ENCODE data around the gene SMC1B.
"Not testable (repeated sequence)": the region's sequence is repeated elsewhere in the genome, so short reads cannot be mapped to it uniquely, and the experiment has no call there.

Gene SMC1B, protein sequence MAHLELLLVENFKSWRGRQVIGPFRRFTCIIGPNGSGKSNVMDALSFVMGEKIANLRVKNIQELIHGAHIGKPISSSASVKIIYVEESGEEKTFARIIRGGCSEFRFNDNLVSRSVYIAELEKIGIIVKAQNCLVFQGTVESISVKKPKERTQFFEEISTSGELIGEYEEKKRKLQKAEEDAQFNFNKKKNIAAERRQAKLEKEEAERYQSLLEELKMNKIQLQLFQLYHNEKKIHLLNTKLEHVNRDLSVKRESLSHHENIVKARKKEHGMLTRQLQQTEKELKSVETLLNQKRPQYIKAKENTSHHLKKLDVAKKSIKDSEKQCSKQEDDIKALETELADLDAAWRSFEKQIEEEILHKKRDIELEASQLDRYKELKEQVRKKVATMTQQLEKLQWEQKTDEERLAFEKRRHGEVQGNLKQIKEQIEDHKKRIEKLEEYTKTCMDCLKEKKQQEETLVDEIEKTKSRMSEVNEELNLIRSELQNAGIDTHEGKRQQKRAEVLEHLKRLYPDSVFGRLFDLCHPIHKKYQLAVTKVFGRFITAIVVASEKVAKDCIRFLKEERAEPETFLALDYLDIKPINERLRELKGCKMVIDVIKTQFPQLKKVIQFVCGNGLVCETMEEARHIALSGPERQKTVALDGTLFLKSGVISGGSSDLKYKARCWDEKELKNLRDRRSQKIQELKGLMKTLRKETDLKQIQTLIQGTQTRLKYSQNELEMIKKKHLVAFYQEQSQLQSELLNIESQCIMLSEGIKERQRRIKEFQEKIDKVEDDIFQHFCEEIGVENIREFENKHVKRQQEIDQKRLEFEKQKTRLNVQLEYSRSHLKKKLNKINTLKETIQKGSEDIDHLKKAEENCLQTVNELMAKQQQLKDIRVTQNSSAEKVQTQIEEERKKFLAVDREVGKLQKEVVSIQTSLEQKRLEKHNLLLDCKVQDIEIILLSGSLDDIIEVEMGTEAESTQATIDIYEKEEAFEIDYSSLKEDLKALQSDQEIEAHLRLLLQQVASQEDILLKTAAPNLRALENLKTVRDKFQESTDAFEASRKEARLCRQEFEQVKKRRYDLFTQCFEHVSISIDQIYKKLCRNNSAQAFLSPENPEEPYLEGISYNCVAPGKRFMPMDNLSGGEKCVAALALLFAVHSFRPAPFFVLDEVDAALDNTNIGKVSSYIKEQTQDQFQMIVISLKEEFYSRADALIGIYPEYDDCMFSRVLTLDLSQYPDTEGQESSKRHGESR

DNA sequence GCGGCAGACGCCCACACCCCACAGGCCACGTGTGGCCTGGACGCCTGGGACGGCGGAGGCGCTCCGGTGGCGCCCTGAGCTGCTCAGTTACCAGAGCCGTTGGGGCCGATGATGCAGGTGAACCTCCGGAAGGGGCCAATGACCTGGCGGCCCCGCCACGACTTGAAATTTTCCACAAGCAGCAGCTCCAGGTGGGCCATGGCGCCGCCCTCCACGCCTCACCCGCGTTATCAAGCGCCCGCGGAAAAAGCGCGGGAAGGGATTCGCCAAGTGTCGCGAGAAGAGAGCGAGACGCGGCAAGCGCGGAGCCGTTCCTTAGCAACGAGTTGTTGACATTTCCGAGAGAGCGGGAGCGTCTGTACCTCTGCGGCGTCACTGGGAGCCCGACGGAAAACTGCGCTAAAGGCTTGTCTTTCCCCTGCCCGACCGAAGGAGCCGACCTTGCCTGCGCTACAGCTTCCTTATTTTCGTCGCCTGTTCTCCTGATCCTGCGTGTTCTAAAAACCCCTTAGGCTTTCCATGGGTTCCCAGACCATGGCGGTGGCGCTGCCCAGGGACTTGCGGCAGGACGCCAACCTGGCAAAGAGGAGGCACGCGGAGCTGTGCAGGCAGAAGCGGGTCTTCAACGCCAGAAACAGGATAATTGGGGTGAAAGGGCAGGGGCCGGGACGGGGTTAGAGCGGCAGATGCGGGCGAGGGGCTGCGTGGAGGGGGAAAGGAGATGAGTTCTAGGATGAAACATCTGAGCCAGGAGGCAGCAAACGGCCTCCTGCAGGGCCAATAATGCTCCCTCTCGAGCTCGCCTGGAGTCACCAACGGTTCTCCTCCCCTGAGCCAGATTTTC lies at the start of gene SMC1B, which contains the start of gene RIBC2:
Gene SMC1B (minus strand): TSS at position 232 of the 844 bp plus-strand sequence. CDS start 32 bp downstream, at position 200.
Gene RIBC2 (plus strand): TSS at position 326 of the 844 bp plus-strand sequence. CDS start 194 bp downstream, at position 520.
- DNase-seq (ENCODE audit: insufficient read length, low spot score) (peak; percentile 93), FAIRE-seq (peak; percentile 80)

DNA sequence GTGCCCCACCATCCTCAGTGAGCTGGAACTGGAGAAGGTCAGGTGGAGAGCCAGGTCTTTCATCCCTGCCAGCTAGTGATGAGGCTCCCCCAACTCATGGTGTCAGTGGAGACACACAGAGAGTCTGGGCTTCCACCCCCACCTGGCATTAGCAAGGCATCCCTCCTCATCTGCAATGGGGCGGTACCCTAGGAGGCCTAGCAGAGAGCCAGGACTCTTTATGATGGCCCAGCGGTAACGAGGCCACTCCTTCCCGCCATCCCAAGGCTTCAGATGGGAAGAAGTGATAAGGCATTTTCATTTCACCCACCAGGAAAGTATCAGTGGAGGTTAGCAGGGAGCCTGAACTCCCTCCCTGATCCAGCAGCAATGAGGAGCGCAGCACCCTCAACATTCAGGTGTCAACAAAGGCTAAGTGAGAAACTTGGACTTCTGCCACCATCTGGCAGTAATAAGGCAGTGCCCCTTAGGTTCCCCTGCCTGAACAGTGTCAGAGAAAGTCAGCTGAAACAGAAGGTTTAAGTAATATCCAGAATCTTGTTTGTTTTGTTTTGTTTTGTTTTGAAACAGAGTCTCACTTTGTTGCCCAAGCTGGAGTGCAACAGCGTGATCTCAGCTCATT lies 48.7 kb upstream of the SMC1B start:
- FAIRE-seq (peak; percentile 40), DNase-seq (ENCODE audit: insufficient read length, low spot score) (no peak)

DNA sequence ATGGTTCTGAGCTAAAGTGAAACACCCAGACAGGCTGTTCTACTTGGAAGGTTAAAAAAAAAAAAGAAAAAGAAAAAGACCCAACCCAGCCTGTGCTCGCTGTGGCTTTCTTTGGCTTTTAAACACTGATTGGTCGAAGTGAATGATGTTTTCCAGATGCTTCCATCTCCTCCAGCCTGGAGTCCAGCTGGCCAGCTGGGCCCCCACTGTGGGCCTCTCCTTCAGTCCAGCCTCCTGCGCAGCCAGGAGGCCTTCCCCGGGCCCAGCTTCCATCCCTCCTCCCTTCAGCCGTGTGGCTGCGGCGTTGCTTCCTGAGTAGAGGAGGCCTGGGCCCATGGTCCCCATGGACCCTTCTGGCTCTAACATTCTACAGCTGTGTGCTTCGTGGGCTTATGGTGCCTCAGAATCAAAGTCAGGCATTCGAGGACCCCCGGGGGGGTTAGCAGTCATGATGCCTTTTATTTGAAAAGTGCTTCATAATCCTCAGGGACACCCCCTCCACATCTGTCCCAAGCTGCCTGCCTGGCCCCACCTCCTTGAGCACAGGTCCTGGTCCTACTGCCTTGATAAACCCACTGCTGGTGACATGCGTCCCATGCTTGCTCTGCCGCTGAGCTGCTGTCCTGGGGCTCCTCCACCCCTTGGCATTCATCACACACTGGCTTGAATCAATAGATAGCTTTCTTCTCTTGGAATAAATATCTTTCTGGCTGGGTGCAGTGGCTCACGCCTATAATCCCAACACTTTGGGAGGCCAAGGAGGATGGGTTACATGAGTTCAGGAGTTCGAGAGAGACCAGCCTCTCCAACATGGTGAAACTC lies 47.1 kb upstream of the SMC1B start:
- FAIRE-seq, result no peak
- no peak for DNase-seq (ENCODE audit: insufficient read length, low spot score)

DNA sequence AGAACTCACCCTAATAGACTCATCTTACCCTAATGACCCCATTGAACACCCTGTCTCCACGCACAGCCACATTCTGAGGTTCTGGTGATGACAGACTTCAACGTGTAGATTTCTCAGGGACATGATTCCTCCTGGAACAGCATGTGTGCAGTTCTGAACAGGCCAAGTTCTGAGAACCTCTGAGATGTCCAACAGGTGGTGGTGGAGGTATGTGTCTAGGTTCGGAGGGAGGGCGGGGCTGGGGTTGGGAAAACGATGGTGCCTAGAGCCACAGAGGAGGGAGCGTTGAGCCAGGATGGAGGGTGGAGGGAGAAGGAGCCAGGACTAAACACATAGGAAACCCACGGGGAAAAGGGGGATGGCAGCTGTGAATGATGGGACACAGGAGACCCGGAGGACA lies 45.8 kb upstream of the SMC1B start:
- DNase-seq (ENCODE audit: insufficient read length, low spot score) (no peak), FAIRE-seq (no peak)

DNA sequence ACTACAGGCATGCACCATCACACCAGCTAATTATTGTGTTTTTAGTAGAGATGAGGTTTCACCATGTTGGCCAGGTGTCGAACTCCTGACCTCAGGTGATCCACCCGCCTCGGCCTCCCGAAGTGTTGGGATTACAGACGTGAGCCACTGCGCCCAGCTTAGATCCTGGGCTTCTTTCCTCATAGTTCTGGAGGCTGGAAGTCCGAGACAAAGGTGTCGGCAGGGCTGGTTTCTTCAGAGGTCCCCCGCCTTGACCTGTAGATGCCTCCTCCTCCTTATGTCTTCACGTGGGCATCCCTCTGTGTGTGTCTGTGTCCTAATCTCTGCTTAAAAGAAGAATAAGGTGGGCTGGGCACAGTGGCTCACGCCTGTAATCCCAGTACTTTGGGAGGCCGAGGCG lies 45.1 kb upstream of the SMC1B start:
- FAIRE-seq (no peak), DNase-seq (ENCODE audit: insufficient read length, low spot score) (no peak)

DNA sequence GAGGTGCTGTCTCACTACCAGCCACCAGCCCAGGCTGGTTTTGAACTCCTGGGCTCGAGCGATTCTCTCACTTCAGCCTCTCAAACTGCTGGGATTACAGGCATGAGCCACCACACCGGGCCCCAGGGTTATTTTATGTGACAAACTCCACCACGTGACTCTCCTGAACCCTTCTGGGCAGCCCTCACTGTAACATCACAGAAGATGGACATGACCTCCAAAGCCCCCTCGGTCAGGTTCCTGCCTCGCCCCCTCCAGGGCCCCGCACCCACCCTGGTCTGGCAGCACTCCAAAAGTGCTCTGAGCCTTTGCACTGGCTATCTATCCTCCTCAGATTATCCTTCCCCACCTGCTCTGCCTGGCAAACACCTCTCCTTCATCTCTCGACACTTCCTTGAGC lies 43.4 kb upstream of the SMC1B start:
- no peak for FAIRE-seq

DNA sequence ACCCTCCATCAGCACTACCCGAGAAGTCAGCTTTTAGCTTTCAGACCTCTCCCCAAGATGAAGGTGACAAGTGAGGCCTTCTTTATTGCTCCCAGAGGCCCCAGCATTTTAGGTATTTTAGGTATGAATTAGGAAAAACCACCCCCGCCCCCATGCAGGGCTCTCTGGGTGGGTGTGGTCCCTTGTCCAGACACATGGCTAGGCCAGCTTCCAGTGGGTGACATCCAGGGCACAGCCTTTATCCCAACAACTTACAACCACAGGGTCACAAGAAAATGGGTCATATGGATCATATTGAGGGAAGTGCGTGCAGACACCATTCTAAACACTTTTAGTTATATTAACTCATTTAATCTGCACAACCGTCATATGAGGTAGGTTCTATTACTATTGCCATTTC lies 42.2 kb upstream of the SMC1B start:
- no peak for FAIRE-seq
- DNase-seq (ENCODE audit: insufficient read length, low spot score), result no peak

More for the DNA sequence above, 43.4 kb upstream of the SMC1B start:
- DNase-seq (ENCODE audit: insufficient read length, low spot score), result no peak

DNA sequence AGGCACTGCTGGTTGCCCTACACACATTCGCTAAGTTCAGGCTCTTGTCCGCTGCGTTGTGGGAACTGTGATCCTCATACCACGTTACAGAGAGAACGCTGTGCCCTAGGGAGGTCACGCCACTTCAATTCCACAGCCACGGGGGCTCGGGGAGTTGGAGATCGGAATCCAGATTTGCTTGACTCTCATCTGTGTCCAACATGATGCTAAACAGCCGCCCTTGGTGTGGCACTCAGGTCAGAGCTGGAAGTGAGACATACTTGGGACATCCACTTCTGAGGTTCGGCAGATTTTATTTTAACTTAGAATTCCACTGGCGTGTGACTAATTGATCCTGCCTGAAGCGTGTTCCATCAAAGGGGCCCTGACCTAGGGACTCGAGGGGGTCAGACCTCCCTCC lies 41.8 kb upstream of the SMC1B start:
- FAIRE-seq (no peak), DNase-seq (ENCODE audit: insufficient read length, low spot score) (no peak)

DNA sequence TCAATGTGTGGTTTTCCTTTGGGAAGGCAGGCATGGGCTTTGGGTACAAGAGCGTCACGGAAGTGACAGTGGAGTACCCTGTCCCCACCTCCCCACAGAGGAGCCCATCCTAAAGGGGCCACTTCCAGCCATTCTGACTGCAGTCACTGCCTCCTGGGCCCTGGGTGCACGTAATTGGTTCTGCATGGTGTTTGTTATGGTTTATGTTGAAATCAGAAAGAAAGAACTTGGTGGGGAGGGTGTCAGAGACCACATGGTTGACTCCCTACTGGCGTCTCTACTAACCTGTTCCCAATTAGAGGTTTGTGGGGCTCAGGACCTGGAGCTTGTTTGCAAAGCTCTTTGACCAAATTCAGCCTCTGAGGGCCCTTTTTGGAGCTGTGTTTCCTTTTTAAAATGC lies 40.9 kb upstream of the SMC1B start:
- DNase-seq (ENCODE audit: insufficient read length, low spot score) (no peak), FAIRE-seq (no peak)

DNA sequence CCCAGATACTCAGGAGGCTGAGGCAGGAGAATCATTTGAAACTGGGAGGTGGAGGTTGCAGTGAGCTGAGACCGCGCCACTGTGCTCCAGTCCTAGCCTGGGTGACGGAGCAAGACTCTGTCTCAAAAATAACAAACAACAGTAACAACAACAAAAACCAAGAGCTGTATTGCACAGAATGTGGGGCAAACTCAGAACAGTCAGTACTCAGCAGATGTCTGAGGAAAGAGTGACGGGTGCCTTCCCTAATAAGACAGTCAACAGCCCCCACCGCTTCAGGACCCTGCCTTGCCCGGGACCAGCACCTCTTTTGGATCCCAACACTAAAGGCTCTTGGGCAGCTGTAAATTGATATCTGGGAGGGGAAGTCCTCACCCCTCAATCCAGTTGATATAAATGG lies 40.4 kb upstream of the SMC1B start:
- DNase-seq (ENCODE audit: insufficient read length, low spot score) (no peak), FAIRE-seq (no peak)

DNA sequence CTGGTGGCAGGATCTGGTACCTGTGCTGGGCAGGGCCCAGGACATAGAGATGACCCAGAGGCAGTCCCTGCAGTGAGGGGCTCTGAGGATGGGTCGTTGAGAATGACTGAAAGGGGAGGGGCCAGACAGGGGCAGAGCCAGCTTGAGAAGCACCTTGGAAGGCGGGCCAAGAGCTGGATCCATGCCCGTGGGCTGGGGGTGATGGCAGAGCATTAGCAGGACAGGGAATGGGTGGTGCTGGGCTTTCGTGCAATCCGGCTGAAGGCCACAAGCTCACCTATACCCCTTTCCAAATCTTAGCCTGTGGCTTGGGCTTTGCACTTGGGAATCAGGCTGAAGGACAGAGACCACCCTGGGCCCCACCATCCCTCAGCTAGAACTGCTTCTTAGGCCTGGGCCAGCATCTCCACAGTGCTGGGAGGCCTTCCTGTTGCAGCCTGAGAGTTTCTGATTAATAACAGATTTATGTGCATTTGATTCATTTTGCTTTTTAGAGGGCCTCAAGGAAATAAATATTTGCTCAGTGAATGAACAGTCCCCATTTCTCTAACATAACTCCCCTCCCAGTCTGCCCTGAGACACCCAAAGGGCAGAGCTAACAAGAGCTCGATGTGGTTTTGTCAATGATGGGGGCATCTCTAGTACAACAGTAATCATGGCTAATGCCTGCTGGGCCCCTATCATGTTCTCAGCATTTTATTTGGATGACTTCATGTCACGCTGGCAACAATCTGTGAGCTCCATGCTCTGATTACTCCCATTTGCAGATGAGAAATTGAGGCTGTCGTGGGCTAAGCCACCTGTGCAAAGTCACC lies 39.4 kb upstream of the SMC1B start:
- DNase-seq (ENCODE audit: insufficient read length, low spot score) (no peak), FAIRE-seq (no peak)

DNA sequence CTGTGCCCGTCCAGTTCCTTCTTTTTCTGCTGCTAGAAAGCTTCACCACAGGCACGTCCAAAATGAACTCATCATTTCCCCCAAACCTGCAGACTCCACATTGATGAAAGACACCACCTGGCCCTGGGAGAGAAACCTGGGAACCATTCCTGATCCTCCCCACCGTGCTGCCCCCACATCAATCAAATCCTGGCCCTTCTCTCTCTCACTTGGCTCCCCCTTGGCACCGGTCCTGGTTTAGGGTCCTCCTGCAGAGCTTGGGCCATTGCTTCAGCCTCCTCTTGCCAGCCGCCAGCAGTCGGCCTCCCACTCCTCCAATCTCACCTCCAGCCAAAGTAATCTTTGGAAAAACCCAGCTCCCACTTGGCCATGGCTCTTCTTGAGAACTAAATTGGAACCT lies 38.6 kb upstream of the SMC1B start:
- FAIRE-seq, result no peak

DNA sequence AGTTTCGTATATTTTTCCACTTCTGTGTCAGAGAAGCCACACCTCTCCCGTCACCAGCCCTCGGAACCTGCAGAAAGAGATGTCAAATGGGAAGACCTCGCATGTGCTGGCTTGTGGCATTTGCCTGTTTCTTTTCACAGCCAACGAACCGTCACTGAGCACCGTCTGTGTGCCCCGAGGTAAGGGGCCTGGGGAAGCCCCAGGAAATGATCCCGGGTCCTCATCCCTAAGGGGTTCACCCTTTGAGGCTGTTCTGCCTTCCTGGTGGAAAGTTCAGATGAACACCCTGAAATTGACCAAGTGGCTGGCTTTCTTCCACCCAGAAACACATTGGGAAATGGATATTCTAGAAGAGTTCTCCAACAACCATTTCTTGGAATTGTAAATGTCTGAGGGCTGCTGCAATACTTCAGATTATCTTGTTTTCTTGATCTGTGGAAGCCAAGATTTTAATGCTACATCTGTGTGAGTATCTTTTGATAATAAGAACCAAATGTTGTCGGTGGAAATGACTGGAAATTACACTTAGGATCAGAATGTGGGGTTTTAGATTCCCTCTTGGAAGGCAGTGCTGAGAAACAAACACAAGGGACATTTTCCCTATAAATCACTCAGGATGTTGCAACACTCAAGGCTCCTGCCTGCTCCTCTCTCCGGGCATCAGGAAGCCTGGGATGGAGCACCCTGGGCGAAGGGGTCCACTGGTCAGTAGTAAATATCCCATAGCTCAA lies 37.7 kb upstream of the SMC1B start:
- DNase-seq (ENCODE audit: insufficient read length, low spot score) (no peak), FAIRE-seq (no peak)

More for the DNA sequence above, 38.6 kb upstream of the SMC1B start:
- DNase-seq (ENCODE audit: insufficient read length, low spot score), result no peak

DNA sequence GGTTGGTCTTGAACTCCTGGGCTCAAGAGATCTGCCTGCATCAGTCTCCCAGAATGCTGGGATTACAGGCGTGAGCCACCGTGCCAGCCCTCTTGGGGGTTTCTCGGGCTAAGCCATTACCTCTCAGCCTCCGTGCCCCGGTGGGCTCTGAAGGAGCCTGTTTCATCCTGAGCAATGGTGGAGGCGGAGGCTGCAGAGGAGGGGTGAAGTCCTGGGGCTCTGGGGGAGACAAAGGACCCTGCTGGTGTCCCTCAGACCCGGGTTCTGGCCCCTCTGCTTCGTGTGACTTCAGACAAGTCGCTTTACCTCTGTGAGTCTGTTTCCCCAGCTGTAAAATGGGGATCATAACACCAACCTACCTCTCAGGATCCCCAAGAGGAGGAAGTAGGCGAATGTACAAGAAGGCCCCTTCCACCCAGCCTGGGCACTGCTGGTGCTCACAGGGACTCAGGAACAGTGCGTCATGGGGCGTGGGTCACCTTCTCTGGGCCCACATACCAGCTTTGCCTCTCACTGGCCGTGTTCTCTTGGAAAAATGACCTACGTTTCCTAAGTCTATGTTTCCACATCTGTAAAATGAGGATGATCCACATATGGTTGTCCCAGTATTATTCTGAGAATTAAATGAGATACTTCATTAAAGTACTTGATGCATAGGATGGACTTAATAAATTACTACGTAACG lies 36.8 kb upstream of the SMC1B start:
- DNase-seq (ENCODE audit: insufficient read length, low spot score) (no peak), FAIRE-seq (no peak)

DNA sequence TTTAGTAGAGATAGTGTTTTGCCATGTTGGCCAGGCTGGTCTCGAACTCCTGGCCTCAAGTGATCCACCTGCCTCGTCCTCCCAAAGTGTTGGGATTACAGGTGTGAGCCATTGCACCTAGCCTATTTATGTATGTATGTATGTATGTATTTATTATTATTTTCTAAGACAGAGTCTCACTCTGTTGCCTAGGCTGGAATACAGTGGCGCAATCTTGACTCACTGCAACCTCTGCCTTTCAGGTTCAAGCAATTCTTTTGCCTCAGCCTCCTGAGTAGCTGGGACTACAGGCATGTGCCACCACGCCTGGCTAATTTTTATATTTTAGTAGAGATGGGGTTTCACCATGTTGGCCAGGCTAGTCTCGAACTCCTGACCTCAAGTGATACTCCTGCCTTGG lies 36.0 kb upstream of the SMC1B start:
- not testable (repeated sequence) for DNase-seq (ENCODE audit: insufficient read length, low spot score); FAIRE-seq

DNA sequence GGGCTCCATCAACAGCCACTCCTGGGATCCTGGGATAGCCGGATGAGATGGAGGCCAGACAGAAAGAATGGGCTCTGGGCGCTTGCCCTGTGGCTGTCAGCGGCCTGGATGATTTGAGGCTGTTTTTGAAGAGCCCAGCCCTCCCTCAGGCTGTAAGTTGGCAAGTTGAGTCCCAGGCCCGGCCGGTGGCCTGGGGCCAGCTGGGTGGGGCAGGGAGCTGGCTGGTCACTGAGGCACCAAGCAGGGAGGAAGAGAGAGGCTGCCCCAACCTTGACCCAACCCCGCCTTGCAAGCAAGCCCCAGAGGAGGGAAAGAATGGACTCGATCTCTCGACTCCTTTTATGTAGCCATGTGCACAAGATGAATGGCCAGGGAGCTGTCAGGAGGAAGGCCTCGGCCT lies 35.0 kb upstream of the SMC1B start:
- FAIRE-seq, result no peak
- DNase-seq (ENCODE audit: insufficient read length, low spot score), result no peak

DNA sequence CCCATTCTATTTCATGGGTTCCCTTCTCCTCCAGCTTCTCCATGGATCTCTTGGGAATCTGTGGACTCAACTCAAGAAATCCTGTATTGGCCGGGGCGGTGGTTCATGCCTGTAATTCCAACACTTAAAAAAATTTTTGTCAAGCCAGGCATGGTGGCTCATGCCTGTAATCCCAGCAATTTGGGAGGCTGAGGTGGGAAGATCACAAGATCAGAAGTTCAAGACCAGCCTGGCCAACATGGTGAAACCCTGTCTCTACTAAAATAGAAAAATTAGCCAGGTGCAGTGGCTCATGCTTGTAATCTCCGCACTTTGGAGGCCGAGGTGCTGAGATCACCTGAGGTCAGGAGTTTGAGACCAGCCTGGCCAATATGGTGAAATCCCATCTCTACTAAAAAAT lies 34.2 kb upstream of the SMC1B start:
- FAIRE-seq; DNase-seq (ENCODE audit: insufficient read length, low spot score): not testable (repeated sequence)

All from GM19239 (cell line).